Gastroesophageal sphincter (tissue), 3 donors: ENCODE data around the gene UGT2A2.

Experiments
- EP300 ChIP-seq: sonication (generic); formaldehyde crosslinking; IDR thresholded peaks from one replicate; pipeline ENCODE4 v1.6.1; 2017; ENCODE audit warnings: antibody characterized with exemption, mild to moderate bottlenecking
- POLR2A ChIP-seq, 2 donors: fragments of 450-650 bp; IDR thresholded peaks; one replicate each; pipeline ENCODE4 v1.6.1; 2017; ENCODE audit warnings: antibody characterized with exemption in 2 of 2, mild to moderate bottlenecking in 2 of 2, moderate library complexity in 1 of 2
- POLR2AphosphoS5 ChIP-seq: sonication (generic); formaldehyde crosslinking; IDR thresholded peaks from one replicate; pipeline ENCODE4 v1.6.1; 2017; ENCODE audit warnings: antibody characterized with exemption
- TF ChIP-seq, protein P1 (sequence below), 4 experiments: fragments of 200-600 bp in 2 of 4; fragments of 450-650 bp in 2 of 4; sonication (generic) in 1 of 4; IDR thresholded peaks; one replicate each; pipeline ENCODE4 v1.5.1; 2017 to 2019; ENCODE audit warnings: antibody characterized with exemption in 4 of 4, mild to moderate bottlenecking in 2 of 4, moderate library complexity in 2 of 4

DNA sequence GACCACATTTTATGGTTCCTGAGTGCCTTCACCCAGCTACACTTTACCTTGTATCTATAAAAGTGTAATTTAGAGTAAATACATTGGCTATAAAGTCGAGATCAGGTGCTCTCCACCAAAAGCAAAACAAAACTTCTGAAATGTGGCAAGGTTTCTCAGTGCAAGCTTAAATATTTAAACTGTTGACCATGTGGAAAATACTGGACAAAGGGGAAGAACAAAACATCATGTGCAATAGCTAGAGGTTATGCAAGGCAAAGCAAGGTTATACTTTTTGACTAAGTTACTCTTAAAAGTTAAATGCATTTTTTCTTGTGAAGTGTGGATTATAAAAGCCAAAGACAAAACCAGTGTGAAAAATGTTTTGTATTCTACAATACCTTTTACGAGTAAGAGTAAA, 55.9 kb downstream of the UGT2A2 start:
- TF ChIP-seq, protein P1, sequence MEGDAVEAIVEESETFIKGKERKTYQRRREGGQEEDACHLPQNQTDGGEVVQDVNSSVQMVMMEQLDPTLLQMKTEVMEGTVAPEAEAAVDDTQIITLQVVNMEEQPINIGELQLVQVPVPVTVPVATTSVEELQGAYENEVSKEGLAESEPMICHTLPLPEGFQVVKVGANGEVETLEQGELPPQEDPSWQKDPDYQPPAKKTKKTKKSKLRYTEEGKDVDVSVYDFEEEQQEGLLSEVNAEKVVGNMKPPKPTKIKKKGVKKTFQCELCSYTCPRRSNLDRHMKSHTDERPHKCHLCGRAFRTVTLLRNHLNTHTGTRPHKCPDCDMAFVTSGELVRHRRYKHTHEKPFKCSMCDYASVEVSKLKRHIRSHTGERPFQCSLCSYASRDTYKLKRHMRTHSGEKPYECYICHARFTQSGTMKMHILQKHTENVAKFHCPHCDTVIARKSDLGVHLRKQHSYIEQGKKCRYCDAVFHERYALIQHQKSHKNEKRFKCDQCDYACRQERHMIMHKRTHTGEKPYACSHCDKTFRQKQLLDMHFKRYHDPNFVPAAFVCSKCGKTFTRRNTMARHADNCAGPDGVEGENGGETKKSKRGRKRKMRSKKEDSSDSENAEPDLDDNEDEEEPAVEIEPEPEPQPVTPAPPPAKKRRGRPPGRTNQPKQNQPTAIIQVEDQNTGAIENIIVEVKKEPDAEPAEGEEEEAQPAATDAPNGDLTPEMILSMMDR (IDR thresholded peaks at IDR 0.05), result no peak
- TF ChIP-seq POLR2AphosphoS5, result no peak
- no peak for TF ChIP-seq POLR2A (IDR thresholded peaks at IDR 0.05)
- TF ChIP-seq EP300, result no peak
